ACC112 (cell line): ENCODE data around the gene SIGLEC11.
"Not testable (repeated sequence)": the region's sequence is repeated elsewhere in the genome, so short reads cannot be mapped to it uniquely, and the experiment has no call there.

Experiments used
- H2AFZ ChIP-seq: fragments of 200-600 bp; sonication (generic); one replicate; pipeline ENCODE4 v1.6.0; 2017; ENCODE audit warnings: antibody characterized with exemption, low read length; ENCODE audit not compliant: unreplicated experiment
- H3K27ac ChIP-seq: fragments of 200-600 bp; sonication (generic); 2 replicates; pipeline ENCODE4 v1.5.1; 2014; ENCODE audit warnings: low read depth, mild to moderate bottlenecking, antibody characterized with exemption, low read length, moderate library complexity
- H3K27me3 ChIP-seq: fragments of 200-600 bp; sonication (generic); 2 replicates; pipeline ENCODE4 v1.6.1; 2014; ENCODE audit warnings: mild to moderate bottlenecking, antibody characterized with exemption, low read length, moderate library complexity, mixed read lengths; ENCODE audit not compliant: insufficient read depth
- H3K36me3 ChIP-seq: fragments of 200-600 bp; sonication (generic); 2 replicates; pipeline ENCODE4 v1.6.1; 2016; ENCODE audit warnings: mild to moderate bottlenecking, antibody characterized with exemption, low read length, moderate library complexity, mixed read lengths; ENCODE audit not compliant: insufficient read depth
- H3K4me1 ChIP-seq: fragments of 200-600 bp; sonication (generic); one replicate; pipeline ENCODE4 v1.6.1; 2016; ENCODE audit warnings: low read length, mixed read lengths; ENCODE audit not compliant: insufficient read depth, unreplicated experiment, control insufficient read depth
- H3K4me3 ChIP-seq: fragments of 200-600 bp; sonication (generic); 2 replicates; pipeline ENCODE4 v1.5.1; 2014; ENCODE audit warnings: mild to moderate bottlenecking, low read depth, low read length
- H3K79me2 ChIP-seq: fragments of 200-600 bp; sonication (generic); one replicate; pipeline ENCODE4 v1.6.0; 2016; ENCODE audit warnings: low read length; ENCODE audit not compliant: control insufficient read depth, unreplicated experiment, insufficient read depth

Gene SIGLEC11

DNA sequence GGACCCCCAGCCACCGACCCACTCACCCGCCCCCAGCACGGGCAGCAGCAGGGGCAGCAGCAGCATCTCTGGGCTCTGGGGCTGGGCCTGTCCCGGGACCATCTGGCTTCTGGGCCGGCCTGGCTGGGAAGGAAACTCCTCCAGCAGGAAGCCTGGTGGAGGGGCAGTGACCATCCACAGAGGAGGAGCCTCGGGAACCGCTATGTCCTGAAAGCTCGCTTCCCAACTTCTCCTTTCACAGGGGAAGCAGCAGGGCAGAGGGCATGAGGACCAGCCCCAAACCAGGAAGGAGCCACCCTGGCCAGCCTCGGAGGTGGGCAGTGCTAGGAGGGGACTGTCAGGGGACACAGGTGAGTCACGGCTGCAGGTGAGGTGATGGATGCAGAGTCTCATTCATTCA lies at the start of gene SIGLEC11:
SIGLEC11 (minus strand) TSS at position 193 of the 400 bp plus-strand sequence; CDS start at position 102, 91 bp downstream.
- H3K36me3 ChIP-seq, H3K27me3 ChIP-seq, H3K27ac ChIP-seq, H3K79me2 ChIP-seq, H3K4me3 ChIP-seq, H2AFZ ChIP-seq, H3K4me1 ChIP-seq: not testable (repeated sequence)

DNA sequence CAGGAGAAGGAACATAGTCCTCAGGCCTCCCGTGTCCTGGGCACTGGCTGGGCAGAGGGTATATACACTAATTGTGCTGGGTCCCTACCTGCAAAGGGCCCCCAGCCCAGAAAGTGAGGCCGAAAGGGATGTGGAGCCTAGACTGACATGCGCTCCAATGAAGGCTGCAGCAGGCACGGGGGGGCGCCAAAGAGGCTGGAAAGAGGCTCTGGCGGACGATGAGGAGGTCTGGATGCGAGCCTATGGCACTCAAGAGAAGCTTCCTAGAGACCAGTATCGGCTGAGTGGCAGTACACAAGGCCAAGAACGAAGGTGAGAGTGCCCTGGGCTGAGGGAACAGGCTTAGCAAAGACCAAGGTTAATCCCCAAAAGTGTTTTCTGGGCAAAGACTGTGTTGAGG lies 47.6 kb upstream of the SIGLEC11 start:
- no peak overlapping the region for H3K27ac ChIP-seq
- H3K4me1 ChIP-seq = peaks cover 6% of the 10 kb centered on the region
- H2AFZ ChIP-seq = no peak overlapping the region
- H3K79me2 ChIP-seq = no peaks in the 10 kb centered on the region
- H3K4me3 ChIP-seq = no peak overlapping the region
- H3K36me3 ChIP-seq = no peaks in the 10 kb centered on the region
- H3K27me3 ChIP-seq = no peaks in the 10 kb centered on the region

DNA sequence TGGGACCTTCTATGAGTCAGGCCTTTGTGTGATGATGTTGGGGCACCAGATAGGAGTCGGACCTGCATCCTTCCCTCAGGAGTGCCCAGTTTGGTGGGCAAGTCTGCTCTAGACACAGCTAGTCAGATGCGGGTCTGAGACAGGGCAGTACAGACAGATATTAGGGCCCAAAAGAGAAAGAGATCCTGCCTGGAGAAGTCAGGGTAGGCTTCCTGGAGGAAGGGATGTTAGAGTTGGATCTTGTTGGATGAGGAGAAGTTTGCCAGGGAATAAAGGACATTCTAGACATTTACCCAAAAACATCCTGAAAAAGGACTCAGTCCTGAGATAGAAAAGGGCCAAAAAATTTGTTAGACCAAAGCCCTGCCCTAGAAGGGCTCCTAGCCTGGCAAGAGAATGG lies 47.0 kb upstream of the SIGLEC11 start:
- no peak overlapping the region for H3K4me3 ChIP-seq
- H3K27me3 ChIP-seq = no peaks in the 10 kb centered on the region
- H3K79me2 ChIP-seq = no peaks in the 10 kb centered on the region
- H3K36me3 ChIP-seq = peaks cover 3% of the 10 kb centered on the region; the same call in 1 of the 2 replicates
- no peak overlapping the region for H3K27ac ChIP-seq
- peaks cover 6% of the 10 kb centered on the region for H3K4me1 ChIP-seq
- H2AFZ ChIP-seq = no peak overlapping the region

- H3K79me2 ChIP-seq = no peaks in the 10 kb centered on the region
- no peak overlapping the region for H3K4me3 ChIP-seq
- no peaks in the 10 kb centered on the region for H3K27me3 ChIP-seq
- peaks cover 3% of the 10 kb centered on the region; the same call in 1 of the 2 replicates for H3K36me3 ChIP-seq
- H2AFZ ChIP-seq = no peak overlapping the region
- no peak overlapping the region for H3K27ac ChIP-seq
- H3K4me1 ChIP-seq = peaks cover 6% of the 10 kb centered on the region
These were observed 46.2 kb upstream of the SIGLEC11 start for GRCh38 chr19:50007170-50007569.

DNA sequence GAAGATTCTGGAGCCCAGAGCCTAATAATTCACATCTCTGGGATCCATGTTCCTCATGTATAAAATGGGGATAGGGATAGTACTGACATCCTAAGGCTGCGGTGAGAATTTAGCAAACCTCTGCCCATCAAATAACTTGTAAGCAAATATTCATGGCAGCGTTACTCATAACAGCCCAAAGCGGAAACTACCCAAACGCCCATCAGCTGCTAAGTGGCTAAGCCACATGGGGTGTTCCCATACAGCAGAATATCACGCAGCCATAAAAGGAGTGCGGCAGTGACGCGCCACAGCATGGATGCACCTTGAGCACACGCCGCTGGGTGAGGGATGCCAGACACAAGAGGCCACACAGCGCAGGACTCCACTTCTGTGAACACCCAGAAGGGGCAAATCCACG lies 44.5 kb upstream of the SIGLEC11 start:
- Histone ChIP-seq H3K4me3 (no peak overlapping the region), H3K27ac (no peak overlapping the region), H3K79me2 (no peaks in the 10 kb centered on the region), H3K27me3 (no peaks in the 10 kb centered on the region), H3K36me3 (peaks cover 3% of the 10 kb centered on the region; the same call in 1 of the 2 replicates), H2AFZ (no peak overlapping the region), H3K4me1 (peaks cover 6% of the 10 kb centered on the region)

- no peak overlapping the region for H2AFZ ChIP-seq
These were observed 42.9 kb upstream of the SIGLEC11 start for GRCh38 chr19:50003810-50004419.

DNA sequence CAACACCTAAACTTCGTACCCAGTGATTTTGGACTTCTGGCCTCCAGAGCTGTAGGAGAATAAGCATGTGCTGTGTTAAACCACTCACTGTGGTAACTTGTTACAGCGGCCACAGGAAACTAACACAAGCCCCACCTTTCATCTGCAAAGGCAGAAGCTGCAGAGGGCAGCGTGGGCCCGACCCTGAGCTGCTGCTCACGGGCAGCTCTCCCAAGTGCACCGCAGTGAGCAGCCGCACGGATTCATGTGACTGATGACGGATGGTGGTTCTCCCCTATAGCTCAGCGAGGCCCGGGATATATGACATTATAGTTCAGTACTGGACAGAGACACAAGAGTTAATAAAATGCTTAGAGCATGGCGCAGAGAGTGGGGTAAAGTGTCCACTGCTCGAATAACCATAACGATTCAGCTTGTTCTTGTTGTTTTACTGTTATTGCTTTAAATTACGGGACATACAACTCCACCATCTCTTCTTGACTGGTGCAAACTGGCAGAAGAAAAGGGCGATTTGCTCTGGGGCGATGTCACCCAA lies 42.3 kb upstream of the SIGLEC11 start:
- Histone ChIP-seq H3K4me3 (no peak overlapping the region), H3K27ac (no peak overlapping the region), H3K4me1 (peaks cover 6% of the 10 kb centered on the region), H3K36me3 (peaks cover 3% of the 10 kb centered on the region; the same call in 1 of the 2 replicates), H3K27me3 (no peaks in the 10 kb centered on the region), H2AFZ (no peak overlapping the region), H3K79me2 (no peaks in the 10 kb centered on the region)

More at GRCh38 chr19:50003810-50004419, 42.9 kb upstream of the SIGLEC11 start:
- H3K27ac ChIP-seq = peak overlapping the region; percentile 87
- no peaks in the 10 kb centered on the region for H3K79me2 ChIP-seq
- H3K4me3 ChIP-seq = peak overlapping the region; percentile 21; the same call in 1 of the 2 replicates
- H3K36me3 ChIP-seq = peaks cover 3% of the 10 kb centered on the region; the same call in 1 of the 2 replicates
- peaks cover 6% of the 10 kb centered on the region for H3K4me1 ChIP-seq
- no peaks in the 10 kb centered on the region for H3K27me3 ChIP-seq

DNA sequence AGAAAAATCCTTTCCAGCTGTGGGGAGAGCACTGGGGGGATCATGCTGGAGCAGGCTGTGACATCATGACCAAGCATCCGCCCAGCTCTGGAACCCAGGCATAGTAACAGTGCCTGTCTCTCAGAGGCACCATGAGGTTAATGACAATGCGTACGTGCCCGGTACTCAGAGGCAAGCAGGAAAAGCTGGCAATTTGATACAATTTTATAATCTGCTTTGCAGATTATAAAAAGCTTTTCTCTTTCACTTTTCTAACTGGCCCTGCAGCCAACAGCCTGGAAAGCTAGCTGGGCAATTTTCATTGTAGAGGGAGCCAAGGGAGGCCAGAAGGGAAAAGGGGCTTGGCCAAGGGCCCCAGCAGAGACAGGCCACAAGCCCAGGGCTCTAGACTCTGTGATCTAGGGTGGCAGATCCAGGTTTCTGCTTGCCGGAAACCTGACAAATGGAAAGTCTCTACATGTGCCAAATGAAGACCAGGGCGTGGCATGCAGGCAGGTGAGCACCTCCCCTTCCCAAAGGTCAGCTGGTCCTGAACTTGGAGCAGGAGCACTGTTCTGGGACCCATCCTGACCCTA lies 41.5 kb upstream of the SIGLEC11 start:
- Histone ChIP-seq H3K27ac (no peak overlapping the region), H3K4me1 (peaks cover 6% of the 10 kb centered on the region), H2AFZ (no peak overlapping the region), H3K36me3 (peaks cover 3% of the 10 kb centered on the region; the same call in 1 of the 2 replicates), H3K27me3 (no peaks in the 10 kb centered on the region), H3K79me2 (no peaks in the 10 kb centered on the region), H3K4me3 (no peak overlapping the region)

DNA sequence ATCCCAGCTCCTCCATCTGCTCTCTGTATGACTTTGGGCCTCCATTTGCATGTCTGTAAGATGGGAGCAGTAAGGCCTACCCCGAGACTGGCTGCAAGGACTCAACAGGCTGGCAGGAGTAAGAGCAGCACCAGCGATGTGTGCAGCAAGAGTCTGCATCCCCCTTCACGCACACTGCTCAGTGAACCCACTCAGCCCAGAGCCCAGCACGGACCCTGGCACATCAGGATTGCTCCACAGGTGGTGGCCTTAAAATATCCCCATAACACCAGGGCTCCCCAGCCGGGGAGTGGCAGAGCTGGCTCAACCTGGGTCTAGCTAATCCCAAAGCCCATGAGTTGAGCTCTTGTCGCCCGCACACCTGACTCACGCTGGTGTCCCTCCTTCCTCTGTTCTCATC lies 40.8 kb upstream of the SIGLEC11 start:
- no peak overlapping the region for H3K4me3 ChIP-seq
- H2AFZ ChIP-seq = no peak overlapping the region
- H3K27ac ChIP-seq = no peak overlapping the region
- no peaks in the 10 kb centered on the region for H3K27me3 ChIP-seq
- H3K79me2 ChIP-seq = no peaks in the 10 kb centered on the region
- peaks cover 3% of the 10 kb centered on the region; the same call in 1 of the 2 replicates for H3K36me3 ChIP-seq
- peaks cover 6% of the 10 kb centered on the region for H3K4me1 ChIP-seq

- no peak overlapping the region for H2AFZ ChIP-seq
- H3K27me3 ChIP-seq = no peaks in the 10 kb centered on the region
- H3K4me3 ChIP-seq = no peak overlapping the region
- H3K4me1 ChIP-seq = peaks cover 6% of the 10 kb centered on the region
- H3K36me3 ChIP-seq = peaks cover 3% of the 10 kb centered on the region; the same call in 1 of the 2 replicates
- no peak overlapping the region for H3K27ac ChIP-seq
- H3K79me2 ChIP-seq = no peaks in the 10 kb centered on the region
These were observed 40.0 kb upstream of the SIGLEC11 start for GRCh38 chr19:50000841-50001557.
